ENCODE measurements around the gene PLIN1. TPM values are rescaled to one million over a fixed set of nuclear protein-coding genes. Genes with fewer than 3 reads are reported as not detected.

The PLIN1 gene
- total RNA-seq, 1 experiment from 2014 or later = 0.32 TPM

DNA sequence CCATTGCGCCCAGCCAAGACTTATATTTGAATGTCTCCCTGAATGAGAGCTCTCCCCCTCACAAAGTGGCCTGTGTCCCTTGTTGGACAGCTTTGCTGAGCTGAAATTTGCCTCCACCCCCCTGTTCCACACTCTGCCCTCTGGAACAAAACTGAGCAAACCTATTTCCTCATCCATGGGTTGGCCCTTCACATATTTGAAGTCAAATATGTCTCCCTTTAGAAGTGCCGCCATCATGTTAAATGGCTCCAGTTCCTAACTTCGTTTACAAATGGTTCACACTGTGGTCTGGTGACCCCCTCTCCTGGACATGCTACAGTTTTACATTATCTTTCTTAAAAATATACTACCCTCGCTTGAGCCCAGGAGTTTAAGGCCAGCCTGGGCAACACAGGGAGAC lies 4.6 kb downstream of the PLIN1 start:
- Histone ChIP-seq H2AFZ (ENCODE audit: low read depth, low read length, poor library complexity, severe bottlenecking) (no peak overlapping the region), H3K9me3 (ENCODE audit: control insufficient read depth in 1 of 2, insufficient read depth in 1 of 2, low read depth in 1 of 2, low read length in 2 of 2) (no peaks in the 10 kb centered on the region), H3K4me2 (ENCODE audit: low read length) (no peak overlapping the region), H3K9ac (ENCODE audit: low read length) (no peak overlapping the region), H3K9me2 (ENCODE audit: insufficient read depth) (no peaks in the 10 kb centered on the region), H3K27me3 (ENCODE audit: insufficient read depth, low read length) (no peaks in the 10 kb centered on the region), H3K79me2 (ENCODE audit: insufficient read depth, low read length) (no peaks in the 10 kb centered on the region), H3K4me3 (replicated peaks in 1 of 2; ENCODE audit: low read depth in 1 of 2, low read length in 2 of 2) (no peak overlapping the region), H3K36me3 (ENCODE audit: control insufficient read depth in 1 of 2, insufficient read depth in 2 of 2, low read length in 2 of 2) (no peaks in the 10 kb centered on the region), H3K27ac (ENCODE audit: low read depth, low read length) (no peak overlapping the region), H3K4me1 (ENCODE audit: control insufficient read depth in 1 of 2, insufficient read depth in 2 of 2, low read length in 2 of 2) (no peaks in the 10 kb centered on the region), H4K20me1 (ENCODE audit: insufficient read depth) (no peaks in the 10 kb centered on the region)
- ChIA-PET CTCF (interaction anchor here (3.0 kb wide), 1 partner anchor 12 kb away, joined by 14 read pairs; no protein-coding TSS in a partner anchor), POLR2A (no interaction called here), RAD21 (ENCODE audit: low non-redundant PET in 1 of 2, low total read pairs in 2 of 2, uncharacterized antibody in 2 of 2, unreplicated experiment in 2 of 2) (interaction anchor here in 1 of 2 experiments (0.9 kb wide), 1 partner anchor 413 kb away, joined by 3 read pairs; no protein-coding TSS in a partner anchor)
- TF ChIP-seq SRF (IDR thresholded peaks at IDR 0.05; ENCODE audit: low read depth) = no peak
- peak; percentile 15; the same call in 1 of the 2 replicates for TF ChIP-seq RAD21 (IDR thresholded peaks at IDR 0.05; ENCODE audit: low read depth)
- no TSS peak for BruUV-seq (replicated peaks)
- intact Hi-C loops (cut with micrococcal nuclease) = no loop called here
- no peak for ATAC-seq
- DNase-seq (ENCODE audit: low read depth, low spot score) = no peak

DNA sequence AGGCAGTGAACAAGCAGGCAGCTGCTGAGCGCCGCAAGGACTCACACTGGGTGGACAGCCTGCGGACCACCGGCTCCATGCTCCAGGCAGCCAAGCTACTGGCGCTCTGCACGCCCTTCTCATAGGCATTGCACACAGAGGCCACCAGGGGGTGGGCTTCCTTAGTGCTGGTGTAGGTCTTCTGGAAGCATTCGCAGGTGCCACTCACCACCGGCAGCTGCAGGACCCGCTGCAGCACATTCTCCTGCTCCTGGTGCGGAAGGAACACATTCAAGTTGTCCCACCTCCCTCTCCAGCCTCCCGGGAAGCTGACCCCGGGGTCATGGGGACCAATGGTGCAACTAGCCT lies 6.0 kb downstream of the PLIN1 start:
- H4K20me1 ChIP-seq (ENCODE audit: insufficient read depth) = no peaks in the 10 kb centered on the region
- ChIA-PET RAD21 (ENCODE audit: low non-redundant PET in 1 of 2, low total read pairs in 2 of 2, uncharacterized antibody in 2 of 2, unreplicated experiment in 2 of 2) (no interaction called here), CTCF (interaction anchor here (0.7 to 3.0 kb wide), 5 partner anchors 10 to 124 kb away, joined by 3 to 14 read pairs (median 3); no protein-coding TSS in a partner anchor), POLR2A (no interaction called here)
- H3K9ac ChIP-seq (ENCODE audit: low read length) = no peak overlapping the region
- intact Hi-C loops (cut with micrococcal nuclease) = no loop called here
- H3K79me2 ChIP-seq (ENCODE audit: insufficient read depth, low read length) = no peaks in the 10 kb centered on the region
- peak; percentile 92 for ATAC-seq
- TF ChIP-seq CBX3 (IDR thresholded peaks at IDR 0.05; ENCODE audit: low read depth) (no peak), CEBPB (IDR thresholded peaks at IDR 0.05; ENCODE audit: low read depth) (no peak), ZFX (IDR thresholded peaks at IDR 0.05) (no peak), JUND (IDR thresholded peaks at IDR 0.05) (no peak), EZH2phosphoT487 (IDR thresholded peaks at IDR 0.05; ENCODE audit: borderline replicate concordance) (no peak), FOSL1 (IDR thresholded peaks at IDR 0.05; ENCODE audit: low read depth) (no peak), RAD21 (IDR thresholded peaks at IDR 0.05; ENCODE audit: low read depth) (peak; percentile 52), ELF1 (IDR thresholded peaks at IDR 0.05; ENCODE audit: borderline replicate concordance, low read depth) (no peak), ZNF274 (IDR thresholded peaks at IDR 0.05; ENCODE audit: low read depth, low read length) (no peak), YY1 (IDR thresholded peaks at IDR 0.05; ENCODE audit: extremely low read depth, insufficient replicate concordance, low read depth, low read length) (no peak)
- TF ChIP-seq, protein P1, sequence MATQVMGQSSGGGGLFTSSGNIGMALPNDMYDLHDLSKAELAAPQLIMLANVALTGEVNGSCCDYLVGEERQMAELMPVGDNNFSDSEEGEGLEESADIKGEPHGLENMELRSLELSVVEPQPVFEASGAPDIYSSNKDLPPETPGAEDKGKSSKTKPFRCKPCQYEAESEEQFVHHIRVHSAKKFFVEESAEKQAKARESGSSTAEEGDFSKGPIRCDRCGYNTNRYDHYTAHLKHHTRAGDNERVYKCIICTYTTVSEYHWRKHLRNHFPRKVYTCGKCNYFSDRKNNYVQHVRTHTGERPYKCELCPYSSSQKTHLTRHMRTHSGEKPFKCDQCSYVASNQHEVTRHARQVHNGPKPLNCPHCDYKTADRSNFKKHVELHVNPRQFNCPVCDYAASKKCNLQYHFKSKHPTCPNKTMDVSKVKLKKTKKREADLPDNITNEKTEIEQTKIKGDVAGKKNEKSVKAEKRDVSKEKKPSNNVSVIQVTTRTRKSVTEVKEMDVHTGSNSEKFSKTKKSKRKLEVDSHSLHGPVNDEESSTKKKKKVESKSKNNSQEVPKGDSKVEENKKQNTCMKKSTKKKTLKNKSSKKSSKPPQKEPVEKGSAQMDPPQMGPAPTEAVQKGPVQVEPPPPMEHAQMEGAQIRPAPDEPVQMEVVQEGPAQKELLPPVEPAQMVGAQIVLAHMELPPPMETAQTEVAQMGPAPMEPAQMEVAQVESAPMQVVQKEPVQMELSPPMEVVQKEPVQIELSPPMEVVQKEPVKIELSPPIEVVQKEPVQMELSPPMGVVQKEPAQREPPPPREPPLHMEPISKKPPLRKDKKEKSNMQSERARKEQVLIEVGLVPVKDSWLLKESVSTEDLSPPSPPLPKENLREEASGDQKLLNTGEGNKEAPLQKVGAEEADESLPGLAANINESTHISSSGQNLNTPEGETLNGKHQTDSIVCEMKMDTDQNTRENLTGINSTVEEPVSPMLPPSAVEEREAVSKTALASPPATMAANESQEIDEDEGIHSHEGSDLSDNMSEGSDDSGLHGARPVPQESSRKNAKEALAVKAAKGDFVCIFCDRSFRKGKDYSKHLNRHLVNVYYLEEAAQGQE (IDR thresholded peaks at IDR 0.05; ENCODE audit: low read depth) = no peak
- TF ChIP-seq, protein P2, sequence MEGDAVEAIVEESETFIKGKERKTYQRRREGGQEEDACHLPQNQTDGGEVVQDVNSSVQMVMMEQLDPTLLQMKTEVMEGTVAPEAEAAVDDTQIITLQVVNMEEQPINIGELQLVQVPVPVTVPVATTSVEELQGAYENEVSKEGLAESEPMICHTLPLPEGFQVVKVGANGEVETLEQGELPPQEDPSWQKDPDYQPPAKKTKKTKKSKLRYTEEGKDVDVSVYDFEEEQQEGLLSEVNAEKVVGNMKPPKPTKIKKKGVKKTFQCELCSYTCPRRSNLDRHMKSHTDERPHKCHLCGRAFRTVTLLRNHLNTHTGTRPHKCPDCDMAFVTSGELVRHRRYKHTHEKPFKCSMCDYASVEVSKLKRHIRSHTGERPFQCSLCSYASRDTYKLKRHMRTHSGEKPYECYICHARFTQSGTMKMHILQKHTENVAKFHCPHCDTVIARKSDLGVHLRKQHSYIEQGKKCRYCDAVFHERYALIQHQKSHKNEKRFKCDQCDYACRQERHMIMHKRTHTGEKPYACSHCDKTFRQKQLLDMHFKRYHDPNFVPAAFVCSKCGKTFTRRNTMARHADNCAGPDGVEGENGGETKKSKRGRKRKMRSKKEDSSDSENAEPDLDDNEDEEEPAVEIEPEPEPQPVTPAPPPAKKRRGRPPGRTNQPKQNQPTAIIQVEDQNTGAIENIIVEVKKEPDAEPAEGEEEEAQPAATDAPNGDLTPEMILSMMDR (IDR thresholded peaks at IDR 0.05 in 2 of 3, conservative IDR thresholded peaks at IDR 0.05 in 1 of 3; ENCODE audit: borderline replicate concordance in 1 of 3, insufficient read depth in 1 of 3, low read depth in 2 of 3, low read length in 2 of 3) = peak; percentile 35 to 82 (median 74); a peak in 5 of 6 replicates
- TF ChIP-seq, protein P3, sequence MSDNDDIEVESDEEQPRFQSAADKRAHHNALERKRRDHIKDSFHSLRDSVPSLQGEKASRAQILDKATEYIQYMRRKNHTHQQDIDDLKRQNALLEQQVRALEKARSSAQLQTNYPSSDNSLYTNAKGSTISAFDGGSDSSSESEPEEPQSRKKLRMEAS (IDR thresholded peaks at IDR 0.05) = no peak
- no peaks in the 10 kb centered on the region for H3K9me3 ChIP-seq (ENCODE audit: control insufficient read depth in 1 of 2, insufficient read depth in 1 of 2, low read depth in 1 of 2, low read length in 2 of 2)
- no peaks in the 10 kb centered on the region for H3K27me3 ChIP-seq (ENCODE audit: insufficient read depth, low read length)
- H3K4me3 ChIP-seq (replicated peaks in 1 of 2; ENCODE audit: low read depth in 1 of 2, low read length in 2 of 2) = no peak overlapping the region
- DNase-seq (ENCODE audit: low read depth, low spot score) = peak; percentile 12
- no peaks in the 10 kb centered on the region for H3K4me1 ChIP-seq (ENCODE audit: control insufficient read depth in 1 of 2, insufficient read depth in 2 of 2, low read length in 2 of 2)
- no peaks in the 10 kb centered on the region for H3K36me3 ChIP-seq (ENCODE audit: control insufficient read depth in 1 of 2, insufficient read depth in 2 of 2, low read length in 2 of 2)
- H3K9me2 ChIP-seq (ENCODE audit: insufficient read depth) = no peaks in the 10 kb centered on the region
- no peak overlapping the region for H2AFZ ChIP-seq (ENCODE audit: low read depth, low read length, poor library complexity, severe bottlenecking)
- no peak overlapping the region for H3K27ac ChIP-seq (ENCODE audit: low read depth, low read length)
- no TSS peak for BruUV-seq (replicated peaks)
- no peak overlapping the region for H3K4me2 ChIP-seq (ENCODE audit: low read length)
